Liver (tissue), 9 donors: ENCODE measurements around the gene FZR1. TPM values are rescaled to one million over a fixed set of nuclear protein-coding genes. Genes with fewer than 3 reads are reported as not detected.

Source experiments
- DNase-seq: peaks from one replicate; pipeline ENCODE4 v3.0.0-alpha.2; 2017; ENCODE audit warnings: low spot score
- H3K27ac ChIP-seq, 2 donors: one replicate each; pipeline ENCODE4 v1.7.0; 2013; ENCODE audit warnings: inconsistent platforms in 2 of 2, low read length in 2 of 2, control low read depth in 1 of 2, low read depth in 1 of 2, mild to moderate bottlenecking in 1 of 2
- H3K27me3 ChIP-seq, 4 donors: one replicate each; pipeline versions ENCODE4 v1.6.1 to v1.7.0; 2013; ENCODE audit warnings: low read length in 3 of 4, inconsistent platforms in 1 of 4, mild to moderate bottlenecking in 1 of 4, moderate library complexity in 1 of 4; ENCODE audit not compliant: control insufficient read depth in 4 of 4, insufficient read depth in 4 of 4
- H3K36me3 ChIP-seq, 4 donors: one replicate each; pipeline versions ENCODE4 v1.6.1 to v1.7.0; 2013; ENCODE audit warnings: low read length in 3 of 4, mild to moderate bottlenecking in 3 of 4, low read depth in 1 of 4, moderate library complexity in 1 of 4; ENCODE audit not compliant: control insufficient read depth in 4 of 4, insufficient read depth in 3 of 4
- H3K4me1 ChIP-seq, 4 donors: one replicate each; pipeline versions ENCODE4 v1.6.1 to v1.7.0; 2013; ENCODE audit warnings: low read length in 3 of 4, mild to moderate bottlenecking in 3 of 4, moderate library complexity in 1 of 4; ENCODE audit not compliant: control insufficient read depth in 4 of 4, insufficient read depth in 4 of 4
- H3K4me3 ChIP-seq, 3 donors: one replicate each; pipeline versions ENCODE4 v1.6.1 to v1.7.0; 2013; ENCODE audit warnings: low read length in 3 of 3, control low read depth in 1 of 3, low read depth in 1 of 3, mild to moderate bottlenecking in 1 of 3
- H3K9ac ChIP-seq, 2 donors: one replicate each; pipeline ENCODE4 v1.7.0; 2013; ENCODE audit warnings: low read length in 2 of 2, mild to moderate bottlenecking in 2 of 2, moderate library complexity in 2 of 2, control low read depth in 1 of 2, low read depth in 1 of 2
- H3K9me3 ChIP-seq, 4 donors: one replicate each; pipeline versions ENCODE4 v1.6.1 to v1.7.0; 2013; ENCODE audit warnings: low read length in 3 of 4; ENCODE audit not compliant: control insufficient read depth in 4 of 4
- FOXA2 ChIP-seq: IDR thresholded peaks from 2 replicates; pipeline ENCODE4 v1.6.1; 2016; ENCODE audit warnings: antibody characterized with exemption
- GABPA ChIP-seq, 2 donors: IDR thresholded peaks in 1 of 2; conservative IDR thresholded peaks in 1 of 2; 2 replicates each; pipeline ENCODE4 v1.6.1; 2016; ENCODE audit warnings: antibody characterized with exemption in 2 of 2, mild to moderate bottlenecking in 1 of 2, moderate library complexity in 1 of 2
- NR2F2 ChIP-seq: IDR thresholded peaks from 2 replicates; pipeline ENCODE4 v1.6.1; 2016; ENCODE audit warnings: antibody characterized with exemption
- RAD21 ChIP-seq, 2 donors: IDR thresholded peaks; 2 replicates each; pipeline ENCODE4 v1.6.1; 2016; ENCODE audit warnings: antibody characterized with exemption in 2 of 2, mild to moderate bottlenecking in 2 of 2
- RXRA ChIP-seq, 2 donors: IDR thresholded peaks; 2 replicates each; pipeline ENCODE4 v1.6.1; 2017 to 2018; ENCODE audit warnings: antibody characterized with exemption in 2 of 2, mild to moderate bottlenecking in 1 of 2
- SP1 ChIP-seq: IDR thresholded peaks from 2 replicates; pipeline ENCODE4 v1.6.1; 2018; ENCODE audit warnings: antibody characterized with exemption, mild to moderate bottlenecking
- TAF1 ChIP-seq: conservative IDR thresholded peaks from 2 replicates; pipeline ENCODE4 v1.6.1; 2016; ENCODE audit warnings: antibody characterized with exemption, mild to moderate bottlenecking
- YY1 ChIP-seq: IDR thresholded peaks from 2 replicates; pipeline ENCODE4 v1.6.1; 2016; ENCODE audit warnings: antibody characterized with exemption, mild to moderate bottlenecking
- WGBS: extraction: QIAGEN DNeasy Blood & Tissue Kit; methylation state at CpG from one replicate; pipeline ENCODE4 v1.1.7; 2013; 5-methylcytosine and 5-hydroxymethylcytosine counted together
- polyA plus RNA-seq, 2 donors: library from polyadenylated mRNA; stranded (reverse) in 1 of 2; unstranded in 1 of 2; fragments of 200-250 nt in 1 of 2; fragments of >200 nt in 1 of 2; fragmentation: Nextera tagmentation in 1 of 2; extraction: Ambion mirVana in 1 of 2; gene quantifications; one replicate each; pipeline versions ENCODE4 v1.2.1 to v1.2.3, GENCODE V29; 2013 to 2015
- total RNA-seq, 2 donors: library from RNA; depleted of rRNA; stranded (reverse); fragments of >200 nt; gene quantifications; one replicate each; pipeline ENCODE4 v1.2.3, GENCODE V29; 2014
- TF ChIP-seq, protein P1 (sequence below): fragments of 150-350 bp; IDR thresholded peaks from 2 replicates; pipeline ENCODE4 v1.5.1; 2017; ENCODE audit warnings: improper control_type of control experiment, low read depth, low read length; ENCODE audit not compliant: missing input control
- TF ChIP-seq, protein P2 (sequence below): IDR thresholded peaks from 2 replicates; pipeline ENCODE4 v1.6.1; 2016; ENCODE audit warnings: antibody characterized with exemption
- TF ChIP-seq, protein P3 (sequence below): IDR thresholded peaks from 2 replicates; pipeline ENCODE4 v1.6.1; 2016; ENCODE audit warnings: antibody characterized with exemption
- TF ChIP-seq, protein P4 (sequence below): IDR thresholded peaks from 2 replicates; pipeline ENCODE4 v1.6.1; 2016; ENCODE audit warnings: antibody characterized with exemption
- TF ChIP-seq, protein P5 (sequence below): IDR thresholded peaks from 2 replicates; pipeline ENCODE4 v1.6.1; 2016; ENCODE audit warnings: antibody characterized with exemption, mild to moderate bottlenecking
- donor health status: healthy.
- donor health status: healthy.
- donor health status: healthy.
- donor health status: healthy.
- donor health status: healthy.

The FZR1 gene
- total and polyA plus RNA-seq, 4 donors = 17.0 to 27.3 (median 20.3) TPM

DNA sequence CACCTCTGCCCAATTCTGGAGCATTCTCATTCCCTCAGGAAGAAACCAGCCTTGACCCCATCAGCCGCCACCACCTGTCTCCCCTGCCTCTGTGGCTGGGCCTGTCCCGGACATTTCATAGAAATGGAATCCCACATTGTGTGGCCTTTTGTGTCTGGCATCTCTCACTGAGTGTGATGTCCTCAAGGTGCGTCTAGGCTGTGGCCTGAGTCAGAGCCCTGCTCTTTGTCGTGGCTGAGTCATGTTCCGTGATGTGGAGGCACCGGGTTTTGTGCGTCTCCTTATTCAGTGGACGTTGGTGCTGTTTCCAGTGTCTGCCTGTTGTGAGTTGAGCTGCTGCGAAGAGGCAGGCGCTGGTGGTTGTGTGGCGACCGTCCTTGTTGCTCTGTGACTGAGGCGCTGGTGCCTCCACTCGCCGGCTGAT lies 3.5 kb downstream of the FZR1 start (continued):
- TF ChIP-seq, protein P1, sequence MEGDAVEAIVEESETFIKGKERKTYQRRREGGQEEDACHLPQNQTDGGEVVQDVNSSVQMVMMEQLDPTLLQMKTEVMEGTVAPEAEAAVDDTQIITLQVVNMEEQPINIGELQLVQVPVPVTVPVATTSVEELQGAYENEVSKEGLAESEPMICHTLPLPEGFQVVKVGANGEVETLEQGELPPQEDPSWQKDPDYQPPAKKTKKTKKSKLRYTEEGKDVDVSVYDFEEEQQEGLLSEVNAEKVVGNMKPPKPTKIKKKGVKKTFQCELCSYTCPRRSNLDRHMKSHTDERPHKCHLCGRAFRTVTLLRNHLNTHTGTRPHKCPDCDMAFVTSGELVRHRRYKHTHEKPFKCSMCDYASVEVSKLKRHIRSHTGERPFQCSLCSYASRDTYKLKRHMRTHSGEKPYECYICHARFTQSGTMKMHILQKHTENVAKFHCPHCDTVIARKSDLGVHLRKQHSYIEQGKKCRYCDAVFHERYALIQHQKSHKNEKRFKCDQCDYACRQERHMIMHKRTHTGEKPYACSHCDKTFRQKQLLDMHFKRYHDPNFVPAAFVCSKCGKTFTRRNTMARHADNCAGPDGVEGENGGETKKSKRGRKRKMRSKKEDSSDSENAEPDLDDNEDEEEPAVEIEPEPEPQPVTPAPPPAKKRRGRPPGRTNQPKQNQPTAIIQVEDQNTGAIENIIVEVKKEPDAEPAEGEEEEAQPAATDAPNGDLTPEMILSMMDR = no peak
- TF ChIP-seq, protein P2, sequence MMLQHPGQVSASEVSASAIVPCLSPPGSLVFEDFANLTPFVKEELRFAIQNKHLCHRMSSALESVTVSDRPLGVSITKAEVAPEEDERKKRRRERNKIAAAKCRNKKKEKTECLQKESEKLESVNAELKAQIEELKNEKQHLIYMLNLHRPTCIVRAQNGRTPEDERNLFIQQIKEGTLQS = no peak

DNA sequence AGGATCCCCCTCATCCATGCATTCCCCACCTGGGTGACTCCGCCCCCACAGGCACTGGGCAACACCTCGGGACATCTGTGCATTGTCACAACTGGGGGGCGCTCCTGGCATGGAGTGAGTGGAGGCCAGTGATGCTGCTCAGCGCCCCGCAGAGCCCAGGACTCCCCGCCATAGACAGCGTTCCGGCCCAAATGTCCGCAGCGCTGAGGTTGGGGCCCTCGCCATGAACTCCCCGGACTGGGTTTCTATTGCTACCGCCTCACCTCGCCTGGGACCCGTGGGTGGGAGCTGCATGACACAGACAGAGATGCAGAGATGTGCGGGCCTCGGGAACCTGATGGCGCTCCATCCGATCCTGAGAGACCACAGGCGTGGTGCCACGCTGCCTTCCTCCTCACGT lies 4.6 kb downstream of the FZR1 start:
- Histone ChIP-seq H3K36me3 (no peaks in the 10 kb centered on the region), H3K4me3 (no peak overlapping the region), H3K4me1 (peaks cover 18 to 74% (median 58%) of the 10 kb centered on the region in 4 donors), H3K9me3 (no peaks in the 10 kb centered on the region), H3K27me3 (no peaks in the 10 kb centered on the region), H3K9ac (no peak overlapping the region), H3K27ac (no peak overlapping the region)
- DNase-seq = no peak
- WGBS = 92% methylated on average over 22 of the region's 22 CpGs
- TF ChIP-seq, protein P2 = no peak
- TF ChIP-seq, protein P3, sequence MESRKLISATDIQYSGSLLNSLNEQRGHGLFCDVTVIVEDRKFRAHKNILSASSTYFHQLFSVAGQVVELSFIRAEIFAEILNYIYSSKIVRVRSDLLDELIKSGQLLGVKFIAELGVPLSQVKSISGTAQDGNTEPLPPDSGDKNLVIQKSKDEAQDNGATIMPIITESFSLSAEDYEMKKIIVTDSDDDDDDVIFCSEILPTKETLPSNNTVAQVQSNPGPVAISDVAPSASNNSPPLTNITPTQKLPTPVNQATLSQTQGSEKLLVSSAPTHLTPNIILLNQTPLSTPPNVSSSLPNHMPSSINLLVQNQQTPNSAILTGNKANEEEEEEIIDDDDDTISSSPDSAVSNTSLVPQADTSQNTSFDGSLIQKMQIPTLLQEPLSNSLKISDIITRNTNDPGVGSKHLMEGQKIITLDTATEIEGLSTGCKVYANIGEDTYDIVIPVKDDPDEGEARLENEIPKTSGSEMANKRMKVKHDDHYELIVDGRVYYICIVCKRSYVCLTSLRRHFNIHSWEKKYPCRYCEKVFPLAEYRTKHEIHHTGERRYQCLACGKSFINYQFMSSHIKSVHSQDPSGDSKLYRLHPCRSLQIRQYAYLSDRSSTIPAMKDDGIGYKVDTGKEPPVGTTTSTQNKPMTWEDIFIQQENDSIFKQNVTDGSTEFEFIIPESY = no peak
- TF ChIP-seq, protein P1 = no peak
- TF ChIP-seq RAD21 (IDR thresholded peaks at IDR 0.05) = no peak
- TF ChIP-seq RXRA (IDR thresholded peaks at IDR 0.05) = no peak
- TF ChIP-seq GABPA (IDR thresholded peaks at IDR 0.05 in 1 of 2, conservative IDR thresholded peaks at IDR 0.05 in 1 of 2) = no peak
- no peak for TF ChIP-seq SP1
- TF ChIP-seq YY1 = no peak
- TF ChIP-seq, protein P4, sequence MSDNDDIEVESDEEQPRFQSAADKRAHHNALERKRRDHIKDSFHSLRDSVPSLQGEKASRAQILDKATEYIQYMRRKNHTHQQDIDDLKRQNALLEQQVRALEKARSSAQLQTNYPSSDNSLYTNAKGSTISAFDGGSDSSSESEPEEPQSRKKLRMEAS = no peak
- TF ChIP-seq FOXA2 = no peak
- TF ChIP-seq, protein P5, sequence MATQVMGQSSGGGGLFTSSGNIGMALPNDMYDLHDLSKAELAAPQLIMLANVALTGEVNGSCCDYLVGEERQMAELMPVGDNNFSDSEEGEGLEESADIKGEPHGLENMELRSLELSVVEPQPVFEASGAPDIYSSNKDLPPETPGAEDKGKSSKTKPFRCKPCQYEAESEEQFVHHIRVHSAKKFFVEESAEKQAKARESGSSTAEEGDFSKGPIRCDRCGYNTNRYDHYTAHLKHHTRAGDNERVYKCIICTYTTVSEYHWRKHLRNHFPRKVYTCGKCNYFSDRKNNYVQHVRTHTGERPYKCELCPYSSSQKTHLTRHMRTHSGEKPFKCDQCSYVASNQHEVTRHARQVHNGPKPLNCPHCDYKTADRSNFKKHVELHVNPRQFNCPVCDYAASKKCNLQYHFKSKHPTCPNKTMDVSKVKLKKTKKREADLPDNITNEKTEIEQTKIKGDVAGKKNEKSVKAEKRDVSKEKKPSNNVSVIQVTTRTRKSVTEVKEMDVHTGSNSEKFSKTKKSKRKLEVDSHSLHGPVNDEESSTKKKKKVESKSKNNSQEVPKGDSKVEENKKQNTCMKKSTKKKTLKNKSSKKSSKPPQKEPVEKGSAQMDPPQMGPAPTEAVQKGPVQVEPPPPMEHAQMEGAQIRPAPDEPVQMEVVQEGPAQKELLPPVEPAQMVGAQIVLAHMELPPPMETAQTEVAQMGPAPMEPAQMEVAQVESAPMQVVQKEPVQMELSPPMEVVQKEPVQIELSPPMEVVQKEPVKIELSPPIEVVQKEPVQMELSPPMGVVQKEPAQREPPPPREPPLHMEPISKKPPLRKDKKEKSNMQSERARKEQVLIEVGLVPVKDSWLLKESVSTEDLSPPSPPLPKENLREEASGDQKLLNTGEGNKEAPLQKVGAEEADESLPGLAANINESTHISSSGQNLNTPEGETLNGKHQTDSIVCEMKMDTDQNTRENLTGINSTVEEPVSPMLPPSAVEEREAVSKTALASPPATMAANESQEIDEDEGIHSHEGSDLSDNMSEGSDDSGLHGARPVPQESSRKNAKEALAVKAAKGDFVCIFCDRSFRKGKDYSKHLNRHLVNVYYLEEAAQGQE = no peak
- no peak for TF ChIP-seq NR2F2
- TF ChIP-seq TAF1 = no peak
